SU-DHL-6 (cell line): ENCODE measurements around the gene DYDC2.

Source experiments
- H2AFZ ChIP-seq: fragments of 200-600 bp; sonication (generic); 2 replicates; pipeline ENCODE4 v1.6.1; 2014; ENCODE audit warnings: low read depth, mild to moderate bottlenecking, moderate library complexity, mixed read lengths, antibody characterized with exemption, low read length; ENCODE audit not compliant: severe bottlenecking
- H3F3A ChIP-seq: fragments of 200-600 bp; shearing (Covaris generic); 2 replicates; pipeline ENCODE4 v1.6.0; 2016; ENCODE audit warnings: antibody characterized with exemption, mild to moderate bottlenecking; ENCODE audit not compliant: insufficient read depth
- H3K27ac ChIP-seq: fragments of 200-600 bp; sonication (generic); 2 replicates; pipeline ENCODE4 v1.5.1; 2016; ENCODE audit warnings: low read depth, mild to moderate bottlenecking, low read length, moderate library complexity, mixed read lengths
- H3K27me3 ChIP-seq: fragments of 200-600 bp; sonication (generic), shearing (Covaris generic); 2 replicates; pipeline ENCODE4 v1.6.0; 2014; ENCODE audit warnings: mild to moderate bottlenecking, low read length
- H3K36me3 ChIP-seq: fragments of 200-600 bp; sonication (generic); 2 replicates; pipeline ENCODE4 v1.6.1; 2014; ENCODE audit warnings: mild to moderate bottlenecking, low read length, mixed read lengths
- H3K4me2 ChIP-seq: fragments of 300-600, 200-600 bp; shearing (Covaris generic), sonication (generic); 2 replicates; pipeline ENCODE4 v1.6.0; 2014; ENCODE audit warnings: low read length, low read depth, mild to moderate bottlenecking; ENCODE audit not compliant: poor library complexity, severe bottlenecking
- H3K4me3 ChIP-seq: fragments of 200-600 bp; sonication (generic); 2 replicates; pipeline ENCODE4 v1.5.1; 2014; ENCODE audit warnings: antibody characterized with exemption, low read length, mild to moderate bottlenecking, mixed read lengths; ENCODE audit not compliant: insufficient read depth, poor library complexity, severe bottlenecking
- H3K79me2 ChIP-seq: fragments of 200-600 bp; sonication (generic); 2 replicates; pipeline ENCODE4 v1.6.1; 2014; ENCODE audit warnings: mild to moderate bottlenecking, low read length, moderate library complexity; ENCODE audit not compliant: insufficient read depth
- H3K9ac ChIP-seq: fragments of 200-600 bp; sonication (generic); 2 replicates; pipeline ENCODE4 v1.7.0; 2014; ENCODE audit warnings: mild to moderate bottlenecking, low read length
- H3K9me2 ChIP-seq: fragments of 200-600 bp; sonication (generic); replicated peaks from 2 replicates; pipeline ENCODE4 v1.6.1; 2014; ENCODE audit warnings: low read length; ENCODE audit not compliant: insufficient read depth
- H3K9me3 ChIP-seq: fragments of 200-600 bp; sonication (generic); 2 replicates; pipeline ENCODE4 v1.6.1; 2014; ENCODE audit warnings: low read length, mixed read lengths; ENCODE audit not compliant: insufficient read depth
- H4K20me1 ChIP-seq: fragments of 200-600 bp; sonication (generic); 2 replicates; pipeline ENCODE4 v1.6.1; 2014; ENCODE audit warnings: low read depth, mild to moderate bottlenecking, antibody characterized with exemption, low read length, moderate library complexity, mixed read lengths
- CTCF ChIP-seq: fragments of 200-600 bp; sonication (generic); IDR thresholded peaks from one replicate; pipeline ENCODE4 v1.5.1; 2017; ENCODE audit warnings: antibody characterized with exemption, mild to moderate bottlenecking, low read length, moderate library complexity; ENCODE audit not compliant: insufficient read depth, poor library complexity, severe bottlenecking
- EZH2phosphoT487 ChIP-seq: fragments of 200-600 bp; sonication (generic), shearing (Covaris generic); conservative IDR thresholded peaks from 2 replicates; pipeline ENCODE4 v1.6.1; 2018; ENCODE audit warnings: mild to moderate bottlenecking, antibody characterized with exemption, low read length, moderate library complexity, mixed read lengths

Gene DYDC2

GRCh38 chr10:80359644-80360043 is 3.1 kb downstream of the DYDC2 start:
- Histone ChIP-seq H3K27ac (no peak overlapping the region), H3K9ac (no peak overlapping the region), H3K79me2 (no peaks in the 10 kb centered on the region), H4K20me1 (no peaks in the 10 kb centered on the region), H3F3A (no peaks in the 10 kb centered on the region), H3K27me3 (no peaks in the 10 kb centered on the region), H3K36me3 (no peaks in the 10 kb centered on the region), H3K4me3 (no peak overlapping the region), H3K9me2 (no peaks in the 10 kb centered on the region), H2AFZ (no peak overlapping the region), H3K9me3 (no peaks in the 10 kb centered on the region), H3K4me2 (no peak overlapping the region)
- TF ChIP-seq CTCF = no peak
- TF ChIP-seq EZH2phosphoT487 = no peak

DNA sequence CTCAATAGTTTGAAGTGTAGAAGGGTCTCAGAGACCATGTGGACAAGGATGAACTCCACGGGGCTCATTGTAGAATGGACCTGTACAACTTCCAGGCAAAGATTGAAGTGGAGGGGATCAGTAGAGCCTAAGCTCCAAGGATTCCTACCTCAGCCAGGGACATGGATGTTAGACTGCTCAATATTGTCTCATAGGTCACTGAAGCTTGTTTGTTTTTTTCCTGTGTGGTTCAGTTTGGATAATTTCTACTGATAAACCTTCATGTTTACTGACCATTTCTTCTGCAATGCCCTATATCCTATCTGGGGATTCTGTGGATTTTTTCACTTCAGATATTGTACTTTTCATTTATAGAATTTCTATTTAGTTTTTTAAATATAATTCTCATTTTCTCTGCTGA is 8.9 kb downstream of the DYDC2 start:
- no peaks in the 10 kb centered on the region for H4K20me1 ChIP-seq
- no peaks in the 10 kb centered on the region for H3K79me2 ChIP-seq
- no peaks in the 10 kb centered on the region for H3K36me3 ChIP-seq
- no peak overlapping the region for H3K27ac ChIP-seq
- TF ChIP-seq CTCF (no peak), EZH2phosphoT487 (no peak)
- no peaks in the 10 kb centered on the region for H3F3A ChIP-seq
- H3K4me2 ChIP-seq = no peak overlapping the region
- peaks cover 14% of the 10 kb centered on the region for H3K9me3 ChIP-seq
- H3K9me2 ChIP-seq = no peaks in the 10 kb centered on the region
- H2AFZ ChIP-seq = no peak overlapping the region
- H3K27me3 ChIP-seq = 0 out of 2 replicates have a peak, but pooled peaks cover 3% of the 10 kb centered on the region
- no peak overlapping the region for H3K4me3 ChIP-seq
- no peak overlapping the region for H3K9ac ChIP-seq

GRCh38 chr10:80371467-80371866 is 14.9 kb downstream of the DYDC2 start:
- H3K27me3 ChIP-seq = no peaks in the 10 kb centered on the region

More at GRCh38 chr10:80371467-80371866, 14.9 kb downstream of the DYDC2 start:
- Histone ChIP-seq H3K79me2 (no peaks in the 10 kb centered on the region), H3K4me2 (no peak overlapping the region), H3K4me3 (no peak overlapping the region), H3K36me3 (no peaks in the 10 kb centered on the region), H3K9ac (no peak overlapping the region), H3K9me2 (no peaks in the 10 kb centered on the region), H2AFZ (no peak overlapping the region), H3K27ac (no peak overlapping the region), H3K9me3 (peaks cover 11% of the 10 kb centered on the region), H3F3A (no peaks in the 10 kb centered on the region), H4K20me1 (no peaks in the 10 kb centered on the region)
- TF ChIP-seq EZH2phosphoT487 = no peak
- no peak for TF ChIP-seq CTCF
